ENCODE results near the gene ANKRD10. TPM values are rescaled to one million over a fixed set of nuclear protein-coding genes. Genes with fewer than 3 reads are reported as not detected.

ANKRD10 gene
- total RNA-seq, 1 experiment from 2014 or later = 219 TPM

- CTCF ChIA-PET = no interaction called here
- ATAC-seq = no peak
- no peak for DNase-seq (ENCODE audit: low spot score)
- TF ChIP-seq KAT7 (CRISPR knock-in tag; IDR thresholded peaks at IDR 0.05; ENCODE audit: borderline replicate concordance) (no peak), ERG (CRISPR knock-in tag; IDR thresholded peaks at IDR 0.05) (no peak), CREM (CRISPR knock-in tag; IDR thresholded peaks at IDR 0.05) (no peak), USF2 (CRISPR knock-in tag; IDR thresholded peaks at IDR 0.05) (no peak), AFF4 (CRISPR knock-in tag; IDR thresholded peaks at IDR 0.05; ENCODE audit: borderline replicate concordance) (no peak), ZNF396 (CRISPR knock-in tag; IDR thresholded peaks at IDR 0.05; ENCODE audit: borderline replicate concordance) (no peak), STAT6 (CRISPR knock-in tag; conservative IDR thresholded peaks at IDR 0.05; ENCODE audit: low read depth) (no peak), ZNF232 (CRISPR knock-in tag; IDR thresholded peaks at IDR 0.05) (no peak), AR (CRISPR knock-in tag; IDR thresholded peaks at IDR 0.05) (no peak)
- TF ChIP-seq, protein P1, sequence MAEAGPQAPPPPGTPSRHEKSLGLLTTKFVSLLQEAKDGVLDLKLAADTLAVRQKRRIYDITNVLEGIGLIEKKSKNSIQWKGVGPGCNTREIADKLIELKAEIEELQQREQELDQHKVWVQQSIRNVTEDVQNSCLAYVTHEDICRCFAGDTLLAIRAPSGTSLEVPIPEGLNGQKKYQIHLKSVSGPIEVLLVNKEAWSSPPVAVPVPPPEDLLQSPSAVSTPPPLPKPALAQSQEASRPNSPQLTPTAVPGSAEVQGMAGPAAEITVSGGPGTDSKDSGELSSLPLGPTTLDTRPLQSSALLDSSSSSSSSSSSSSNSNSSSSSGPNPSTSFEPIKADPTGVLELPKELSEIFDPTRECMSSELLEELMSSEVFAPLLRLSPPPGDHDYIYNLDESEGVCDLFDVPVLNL (CRISPR knock-in tag; IDR thresholded peaks at IDR 0.05; ENCODE audit: borderline replicate concordance, low read depth) = no peak
- TF ChIP-seq, protein P2, sequence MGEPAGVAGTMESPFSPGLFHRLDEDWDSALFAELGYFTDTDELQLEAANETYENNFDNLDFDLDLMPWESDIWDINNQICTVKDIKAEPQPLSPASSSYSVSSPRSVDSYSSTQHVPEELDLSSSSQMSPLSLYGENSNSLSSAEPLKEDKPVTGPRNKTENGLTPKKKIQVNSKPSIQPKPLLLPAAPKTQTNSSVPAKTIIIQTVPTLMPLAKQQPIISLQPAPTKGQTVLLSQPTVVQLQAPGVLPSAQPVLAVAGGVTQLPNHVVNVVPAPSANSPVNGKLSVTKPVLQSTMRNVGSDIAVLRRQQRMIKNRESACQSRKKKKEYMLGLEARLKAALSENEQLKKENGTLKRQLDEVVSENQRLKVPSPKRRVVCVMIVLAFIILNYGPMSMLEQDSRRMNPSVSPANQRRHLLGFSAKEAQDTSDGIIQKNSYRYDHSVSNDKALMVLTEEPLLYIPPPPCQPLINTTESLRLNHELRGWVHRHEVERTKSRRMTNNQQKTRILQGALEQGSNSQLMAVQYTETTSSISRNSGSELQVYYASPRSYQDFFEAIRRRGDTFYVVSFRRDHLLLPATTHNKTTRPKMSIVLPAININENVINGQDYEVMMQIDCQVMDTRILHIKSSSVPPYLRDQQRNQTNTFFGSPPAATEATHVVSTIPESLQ (CRISPR knock-in tag; IDR thresholded peaks at IDR 0.05) = no peak
- peaks cover 27% of the 10 kb centered on the region for H3K9me3 Mint-ChIP-seq
- no peak overlapping the region for H3K27ac Mint-ChIP-seq
- peaks cover 5% of the 10 kb centered on the region; the same call in 1 of the 2 replicates for H3K36me3 Mint-ChIP-seq
- H3K4me1 Mint-ChIP-seq = peaks cover 8% of the 10 kb centered on the region
- no peak overlapping the region for H3K4me3 Mint-ChIP-seq
- POLR2A ChIA-PET = no interaction called here
- H3K27me3 Mint-ChIP-seq (ENCODE audit: low read depth) = peaks cover 3% of the 10 kb centered on the region; the same call in 1 of the 2 replicates
Measured at GRCh38 chr13:110855363-110855762, 59.5 kb downstream of the ANKRD10 start.
